OCI-LY1 (cell line): ENCODE data around the gene UBR3.

Experiments
- H2AFZ ChIP-seq: fragments of 200-600 bp; sonication (generic), shearing (Covaris generic); 2 replicates; pipeline ENCODE4 v1.6.0; 2014; ENCODE audit warnings: antibody characterized with exemption, mild to moderate bottlenecking, low read length
- H3F3A ChIP-seq: fragments of 200-600 bp; sonication (generic), shearing (Covaris generic); 2 replicates; pipeline ENCODE4 v1.6.0; 2014; ENCODE audit warnings: mild to moderate bottlenecking, antibody characterized with exemption, low read length, moderate library complexity; ENCODE audit not compliant: insufficient read depth
- H3K27ac ChIP-seq: fragments of 200-600 bp; sonication (generic); 2 replicates; pipeline ENCODE4 v1.5.1; 2014; ENCODE audit warnings: low read length, mixed run types, mild to moderate bottlenecking, low read depth; ENCODE audit not compliant: poor library complexity, severe bottlenecking
- H3K27me3 ChIP-seq: fragments of 200-600 bp; sonication (generic); 2 replicates; pipeline ENCODE4 v1.6.0; 2014; ENCODE audit warnings: antibody characterized with exemption, mild to moderate bottlenecking, low read length, moderate library complexity; ENCODE audit not compliant: insufficient read depth
- H3K36me3 ChIP-seq: fragments of 200-600 bp; sonication (generic); 2 replicates; pipeline ENCODE4 v1.6.1; 2014; ENCODE audit warnings: mild to moderate bottlenecking, antibody characterized with exemption, low read length, moderate library complexity, mixed read lengths; ENCODE audit not compliant: insufficient read depth
- H3K4me1 ChIP-seq: fragments of 200-600 bp; sonication (generic); 2 replicates; pipeline ENCODE4 v1.5.1; 2014; ENCODE audit warnings: mild to moderate bottlenecking, low read length, moderate library complexity; ENCODE audit not compliant: insufficient read depth, severe bottlenecking
- H3K4me2 ChIP-seq: fragments of 200-600 bp; sonication (generic), shearing (Covaris generic); 2 replicates; pipeline ENCODE4 v1.6.1; 2014; ENCODE audit warnings: low read length
- H3K4me3 ChIP-seq: fragments of 200-600 bp; sonication (generic); 2 replicates; pipeline ENCODE4 v1.5.1; 2014; ENCODE audit warnings: low read length, low read depth, mild to moderate bottlenecking, mixed read lengths; ENCODE audit not compliant: poor library complexity, severe bottlenecking
- H3K79me2 ChIP-seq: fragments of 200-600 bp; shearing (Covaris generic); 2 replicates; pipeline ENCODE4 v1.6.1; 2016; ENCODE audit warnings: mixed run types, low read length, mixed read lengths; ENCODE audit not compliant: insufficient read depth
- H3K9ac ChIP-seq: fragments of 200-600 bp; sonication (generic), shearing (Covaris generic); 2 replicates; pipeline ENCODE4 v1.6.1; 2014; ENCODE audit warnings: mild to moderate bottlenecking, low read length, mixed read lengths
- H3K9me2 ChIP-seq: fragments of 200-600 bp; sonication (generic), shearing (Covaris generic); 2 replicates; pipeline ENCODE4 v1.6.1; 2014; ENCODE audit warnings: low read depth, mild to moderate bottlenecking, low read length, mixed read lengths
- H3K9me3 ChIP-seq: fragments of 200-600 bp; shearing (Covaris generic); 2 replicates; pipeline ENCODE4 v1.6.1; 2014; ENCODE audit warnings: low read length, mixed read lengths
- H4K20me1 ChIP-seq: fragments of 200-600 bp; sonication (generic), shearing (Covaris generic); 2 replicates; pipeline ENCODE4 v1.6.0; 2016; ENCODE audit warnings: mild to moderate bottlenecking, low read length; ENCODE audit not compliant: insufficient read depth
- CTCF ChIP-seq: fragments of 200-600 bp; sonication (generic), shearing (Covaris generic); IDR thresholded peaks from 2 replicates; pipeline ENCODE4 v1.5.1; 2017; ENCODE audit warnings: mild to moderate bottlenecking, antibody characterized with exemption, low read length, moderate library complexity, mixed read lengths
- EZH2 ChIP-seq: fragments of 200-600 bp; sonication (generic), shearing (Covaris generic); IDR thresholded peaks from 2 replicates; pipeline ENCODE4 v1.8.0; 2017; ENCODE audit warnings: borderline replicate concordance, mixed run types, mild to moderate bottlenecking, antibody characterized with exemption, low read length, moderate library complexity, mixed read lengths

UBR3 gene

GRCh38 chr2:169827272-169828140, at the start of gene UBR3:
UBR3 (plus strand) TSS chr2:169827454; CDS start chr2:169827508, 54 bp downstream.
- Histone ChIP-seq H3K9me3 (no peaks in the 10 kb centered on the region), H3K4me2 (peak within 1 kb of the TSS; percentile 71), H3K36me3 (peaks cover 8% of the 10 kb centered on the region; the same call in 1 of the 2 replicates), H3K4me3 (peak within 1 kb of the TSS; percentile 93), H3K9ac (peak within 1 kb of the TSS; percentile 76), H2AFZ (peak within 1 kb of the TSS; percentile 80), H3K27ac (no peak within 1 kb of the TSS), H3F3A (no peaks in the 10 kb centered on the region), H3K9me2 (no peaks in the 10 kb centered on the region), H3K27me3 (no peaks in the 10 kb centered on the region), H3K4me1 (peaks cover 40% of the 10 kb centered on the region), H3K79me2 (peaks cover 40% of the 10 kb centered on the region), H4K20me1 (no peaks in the 10 kb centered on the region)
- TF ChIP-seq EZH2 (no peak), CTCF (no peak)

GRCh38 chr2:169778446-169778845, 48.8 kb upstream of the UBR3 start:
- Histone ChIP-seq H2AFZ (no peak overlapping the region), H3K9me3 (no peaks in the 10 kb centered on the region), H3K4me2 (no peak overlapping the region), H3K27ac (no peak overlapping the region), H3K79me2 (no peaks in the 10 kb centered on the region), H3K9ac (no peak overlapping the region), H3K4me3 (no peak overlapping the region), H3K4me1 (peaks cover 8% of the 10 kb centered on the region), H3F3A (no peaks in the 10 kb centered on the region), H3K27me3 (no peaks in the 10 kb centered on the region), H4K20me1 (no peaks in the 10 kb centered on the region), H3K9me2 (no peaks in the 10 kb centered on the region), H3K36me3 (no peaks in the 10 kb centered on the region)
- TF ChIP-seq EZH2 (no peak), CTCF (no peak)

- H3K9ac ChIP-seq = no peak overlapping the region
- no peak for TF ChIP-seq EZH2
- TF ChIP-seq CTCF = no peak
- no peaks in the 10 kb centered on the region for H3K9me3 ChIP-seq
- no peaks in the 10 kb centered on the region for H3K9me2 ChIP-seq
- no peaks in the 10 kb centered on the region for H3K79me2 ChIP-seq
- H3K27me3 ChIP-seq = no peaks in the 10 kb centered on the region
- no peaks in the 10 kb centered on the region for H3F3A ChIP-seq
- H4K20me1 ChIP-seq = no peaks in the 10 kb centered on the region
- no peak overlapping the region for H3K27ac ChIP-seq
- H3K4me1 ChIP-seq = no peaks in the 10 kb centered on the region
- H2AFZ ChIP-seq = no peak overlapping the region
- H3K4me2 ChIP-seq = no peak overlapping the region
- no peaks in the 10 kb centered on the region for H3K36me3 ChIP-seq
- no peak overlapping the region for H3K4me3 ChIP-seq
These were observed 45.8 kb upstream of the UBR3 start for GRCh38 chr2:169781249-169782013.
